Lung microvascular endothelial cell (primary cell): ENCODE results near the gene ARHGAP42. TPM values are rescaled to one million over a fixed set of nuclear protein-coding genes. Genes with fewer than 3 reads are reported as not detected.

ENCODE experiments used
- DNase-seq, 2 donors: peaks; one replicate each; pipeline versions ENCODE4 v3.0.0 to v3.0.0-alpha.2; 2010; ENCODE audit warnings: low read depth in 2 of 2
- total RNA-seq: library from RNA; depleted of rRNA; stranded (reverse); fragments of >200 nt; gene quantifications from 2 replicates; pipeline ENCODE4 v1.2.1, GENCODE V29; 2014

The ARHGAP42 gene
- total RNA-seq, 1 donor from 2014 or later = 7.1 TPM

GRCh38 chr11:101014600-101015285, 327.7 kb downstream of the ARHGAP42 start:
- DNase-seq = no peak

GRCh38 chr11:101019870-101020269, 332.8 kb downstream of the ARHGAP42 start:
- DNase-seq = no peak

GRCh38 chr11:101022256-101022655, 335.2 kb downstream of the ARHGAP42 start:
- DNase-seq = peak in 1 of 2 donors; percentile 25

GRCh38 chr11:101028644-101029043, 341.6 kb downstream of the ARHGAP42 start:
- no peak for DNase-seq

- DNase-seq = no peak
Measured at GRCh38 chr11:101030015-101030414, 342.9 kb downstream of the ARHGAP42 start.

- no peak for DNase-seq
Measured at GRCh38 chr11:101030692-101031091, 343.6 kb downstream of the ARHGAP42 start.

GRCh38 chr11:101031713-101032112, 344.6 kb downstream of the ARHGAP42 start:
- DNase-seq = no peak

- DNase-seq = no peak
Measured at GRCh38 chr11:101032991-101033390, 345.9 kb downstream of the ARHGAP42 start.

- DNase-seq = no peak
Measured at GRCh38 chr11:101034076-101034475, 347.0 kb downstream of the ARHGAP42 start.

- no peak for DNase-seq
Measured at GRCh38 chr11:101035872-101036271, 348.8 kb downstream of the ARHGAP42 start.
